HepG2 (cell line): ENCODE measurements around the gene DTX4. TPM values are rescaled to one million over a fixed set of nuclear protein-coding genes. Genes with fewer than 3 reads are reported as not detected.

ENCODE experiments used
- ATAC-seq: fragments of 200-7000 bp; cut with Tn5 transposase; 3 replicates; pipeline ENCODE4 v1.9.1; 2020; ENCODE audit warnings: mild to moderate bottlenecking, moderate library complexity
- BruUV-seq: library from RNA; stranded (reverse); fragments of 400-500 nt; replicated peaks from 2 replicates; lab custom pipeline; 2021; lab: Mats Ljungman, UMichigan
- CTCF ChIA-PET: fragments of 300-600 bp; formaldehyde crosslinking; extraction: SDS; loops from one replicate; lab custom pipeline; 2021; ENCODE audit warnings: low total read pairs, inconsistent platforms, low intra/inter-chr PET ratio; lab: Yijun Ruan, JAX
- POLR2A ChIA-PET: fragments of 350-600 bp; sonication (Branson Sonifier 250); formaldehyde crosslinking; loops from one replicate; lab custom pipeline; 2020; ENCODE audit warnings: antibody characterized with exemption, inconsistent platforms; lab: Yijun Ruan, JAX
- DNase-seq: peaks from one replicate; pipeline ENCODE4 v3.0.0-alpha.2; 2015; ENCODE audit warnings: low spot score
- FAIRE-seq: peaks from 3 replicates; lab custom pipeline; 2011; peaks lifted over from hg19 to GRCh38; lab: Jason Lieb, UNC
- H2AFZ ChIP-seq: one replicate; pipeline ENCODE4 v1.6.1; 2011; ENCODE audit warnings: low read length, inconsistent platforms
- H3K27ac ChIP-seq: fragments of 300-600 bp; 3 replicates; pipeline ENCODE4 v1.8.0; 2011; ENCODE audit warnings: mixed run types, mild to moderate bottlenecking, mixed read lengths, low read length, inconsistent platforms; ENCODE audit not compliant: insufficient read depth; ENCODE audit errors: extremely low read length
- H3K27me3 ChIP-seq, 2 experiments: fragments of 200-600 bp in 1 of 2; 2 replicates in 1 of 2; 3 replicates in 1 of 2; pipeline versions ENCODE4 v1.6.0 to v1.8.0; 2011; ENCODE audit warnings: low read length in 2 of 2, mild to moderate bottlenecking in 2 of 2, moderate library complexity in 2 of 2, inconsistent platforms in 1 of 2; ENCODE audit not compliant: insufficient read depth in 2 of 2, control insufficient read depth in 1 of 2
- H3K36me3 ChIP-seq, 2 experiments: fragments of 200-600 bp in 1 of 2; replicated peaks in 1 of 2; 2 replicates in 1 of 2; 3 replicates in 1 of 2; pipeline versions ENCODE4 v1.5.1 to v1.8.0; 2011; ENCODE audit warnings: low read length in 2 of 2, inconsistent platforms in 1 of 2; ENCODE audit not compliant: insufficient read depth in 2 of 2, control insufficient read depth in 1 of 2
- H3K4me1 ChIP-seq: 2 replicates; pipeline ENCODE4 v1.5.1; 2012; ENCODE audit warnings: low read length, inconsistent platforms; ENCODE audit not compliant: insufficient read depth
- H3K4me2 ChIP-seq: 2 replicates; pipeline ENCODE4 v1.6.0; 2011; ENCODE audit warnings: low read depth, low read length, inconsistent platforms
- H3K4me3 ChIP-seq, 3 experiments: fragments of 200-600 bp in 1 of 3; sonication (generic), shearing (Covaris generic) in 1 of 3; replicated peaks in 1 of 3; 2 replicates each; pipeline ENCODE4 v1.5.1; 2011 to 2016; ENCODE audit warnings: low read length in 3 of 3, inconsistent platforms in 2 of 3, low read depth in 2 of 3, mild to moderate bottlenecking in 2 of 3, control low read depth in 1 of 3, mixed read lengths in 1 of 3; ENCODE audit not compliant: insufficient read depth in 1 of 3
- H3K79me2 ChIP-seq: one replicate; pipeline ENCODE4 v1.6.1; 2011; ENCODE audit warnings: low read length, inconsistent platforms; ENCODE audit not compliant: insufficient read depth
- H3K9ac ChIP-seq: 2 replicates; pipeline ENCODE4 v1.6.0; 2011; ENCODE audit warnings: mild to moderate bottlenecking, low read depth, low read length, inconsistent platforms; ENCODE audit not compliant: insufficient read depth
- H3K9me3 ChIP-seq: 2 replicates; pipeline ENCODE4 v1.5.1; 2012; ENCODE audit warnings: mild to moderate bottlenecking, low read length
- H4K20me1 ChIP-seq: 2 replicates; pipeline ENCODE4 v1.6.0; 2011; ENCODE audit warnings: inconsistent platforms, mild to moderate bottlenecking, low read length, moderate library complexity; ENCODE audit not compliant: insufficient read depth
- ATF1 ChIP-seq: IDR thresholded peaks from 2 replicates; pipeline ENCODE4 v1.6.1; 2016; ENCODE audit warnings: mild to moderate bottlenecking, control low read depth
- ATF7 ChIP-seq, 2 experiments: fragments of 450-650 bp in 1 of 2; sonication (generic) in 1 of 2; formaldehyde crosslinking in 1 of 2; IDR thresholded peaks; 2 replicates each; pipeline versions ENCODE4 v1.4.0 to v1.6.1; 2016 to 2020; ENCODE audit warnings: antibody characterized with exemption in 1 of 2, mild to moderate bottlenecking in 1 of 2, missing genetic modification reagents in 1 of 2
- NCOA1 ChIP-seq: sonication (generic); formaldehyde crosslinking; IDR thresholded peaks from 2 replicates; pipeline ENCODE4 v1.9.0; 2021; ENCODE audit warnings: missing genetic modification reagents
- RELA ChIP-seq: sonication (generic); formaldehyde crosslinking; IDR thresholded peaks from 2 replicates; pipeline ENCODE4 v1.4.0; 2020; ENCODE audit warnings: missing genetic modification reagents
- ZBTB7B ChIP-seq: sonication (generic); formaldehyde crosslinking; IDR thresholded peaks from 2 replicates; pipeline ENCODE4 v1.4.0; 2020; ENCODE audit warnings: missing genetic modification reagents
- ZNF549 ChIP-seq: sonication (generic); formaldehyde crosslinking; IDR thresholded peaks from 2 replicates; pipeline ENCODE4 v1.5.0; 2020; ENCODE audit warnings: missing genetic modification reagents
- ZNF777 ChIP-seq: sonication (generic); formaldehyde crosslinking; IDR thresholded peaks from 2 replicates; pipeline ENCODE4 v1.4.0; 2020; ENCODE audit warnings: missing genetic modification reagents
- WGBS: methylation state at CpG from one replicate; pipeline ENCODE4 v1.1.6; 2017; ENCODE audit warnings: low lambda C conversion rate; 5-methylcytosine and 5-hydroxymethylcytosine counted together
- in situ Hi-C: cut with HindIII; loops from 2 replicates; pipeline ENCODE4 v1.10.0; 2017; ENCODE audit warnings: low pct_unique_long_range_greater_than_20kb; ENCODE audit not compliant: extremely low pct_ligation_motif_present
- intact Hi-C: fragments of 100-400 bp; cut with micrococcal nuclease; formaldehyde crosslinking; loops from one replicate; pipeline ENCODE4 v1.10.0; 2022; ENCODE audit not compliant: unreplicated experiment
- polyA plus RNA-seq, 8 experiments: library from polyadenylated mRNA; depleted of rRNA in 3 of 8; stranded (reverse) in 7 of 8; unstranded in 1 of 8; fragments of >200 nt; fragmentation: Illumina TruSeq in 4 of 8; extraction: Trizol in 4 of 8; gene quantifications; 2 replicates each; pipeline versions ENCODE4 v1.2.1 to v1.2.3, GENCODE V29; 2011 to 2016; ENCODE audit warnings: low read depth in 4 of 8, missing spikeins in 1 of 8, mixed read lengths in 1 of 8; ENCODE audit not compliant: insufficient read depth in 1 of 8
- total RNA-seq, 5 experiments: library from RNA; depleted of rRNA; stranded (reverse); fragments of >200 nt; fragmentation: Illumina TruSeq; extraction: Trizol; gene quantifications; 2 replicates each; pipeline ENCODE4 v1.2.3, GENCODE V29; 2016; ENCODE audit warnings: low read depth in 1 of 5

Gene DTX4
- total and polyA plus RNA-seq, 2 of the 13 experiments (the other 11 are each of a cell fraction or from before 2014, with no cell fraction given), result 0.67 to 5.6 TPM

DNA sequence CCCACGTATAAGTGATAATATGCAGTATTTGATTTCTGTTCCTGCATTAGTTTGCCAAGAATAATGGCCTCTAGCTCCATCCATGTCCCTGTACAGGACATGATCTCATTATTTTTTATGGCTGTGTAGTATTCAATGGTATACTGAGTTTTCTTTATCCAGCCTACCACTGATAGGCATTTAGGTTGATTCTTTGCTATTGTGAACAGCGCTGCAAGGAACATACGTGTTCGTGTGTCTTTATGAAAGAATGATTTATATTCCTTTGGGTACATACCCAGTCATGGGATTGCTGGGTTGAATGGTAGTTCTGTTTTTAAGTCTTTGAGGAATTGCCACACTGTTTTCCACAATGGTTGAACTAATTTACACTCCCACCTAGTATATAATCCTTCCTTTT lies 30.7 kb upstream of the DTX4 start:
- in situ Hi-C loops, result no loop called here
- no peak for ATAC-seq
- ChIA-PET POLR2A (no interaction called here), CTCF (interaction anchor here (2.1 kb wide), 1 partner anchor 17 kb away, joined by 15 read pairs; no protein-coding TSS in a partner anchor)
- TF ChIP-seq ZNF777 (CRISPR knock-in tag), result no peak
- TF ChIP-seq RELA (CRISPR knock-in tag), result no peak
- TF ChIP-seq ATF7 (IDR thresholded peaks at IDR 0.05), result no peak
- TF ChIP-seq ATF7 (CRISPR knock-in tag; IDR thresholded peaks at IDR 0.05), result no peak
- Histone ChIP-seq H2AFZ (no peak overlapping the region), H3K9ac (no peak overlapping the region), H3K9me3 (no peaks in the 10 kb centered on the region), H4K20me1 (no peaks in the 10 kb centered on the region), H3K4me1 (peaks cover 46% of the 10 kb centered on the region), H3K4me3 (no peak overlapping the region), H3K27ac (no peak overlapping the region), H3K79me2 (no peaks in the 10 kb centered on the region), H3K36me3 (no peaks in the 10 kb centered on the region), H3K27me3 (no peaks in the 10 kb centered on the region), H3K4me2 (no peak overlapping the region)
- no peak for FAIRE-seq
- BruUV-seq, result no TSS peak
- 93% methylated on average over 4 of the region's 4 CpGs for WGBS
- DNase-seq, result no peak
- intact Hi-C loops, result loop anchor here (10.0 kb wide), 1 partner anchor 64 kb away; no protein-coding TSS in a partner anchor

DNA sequence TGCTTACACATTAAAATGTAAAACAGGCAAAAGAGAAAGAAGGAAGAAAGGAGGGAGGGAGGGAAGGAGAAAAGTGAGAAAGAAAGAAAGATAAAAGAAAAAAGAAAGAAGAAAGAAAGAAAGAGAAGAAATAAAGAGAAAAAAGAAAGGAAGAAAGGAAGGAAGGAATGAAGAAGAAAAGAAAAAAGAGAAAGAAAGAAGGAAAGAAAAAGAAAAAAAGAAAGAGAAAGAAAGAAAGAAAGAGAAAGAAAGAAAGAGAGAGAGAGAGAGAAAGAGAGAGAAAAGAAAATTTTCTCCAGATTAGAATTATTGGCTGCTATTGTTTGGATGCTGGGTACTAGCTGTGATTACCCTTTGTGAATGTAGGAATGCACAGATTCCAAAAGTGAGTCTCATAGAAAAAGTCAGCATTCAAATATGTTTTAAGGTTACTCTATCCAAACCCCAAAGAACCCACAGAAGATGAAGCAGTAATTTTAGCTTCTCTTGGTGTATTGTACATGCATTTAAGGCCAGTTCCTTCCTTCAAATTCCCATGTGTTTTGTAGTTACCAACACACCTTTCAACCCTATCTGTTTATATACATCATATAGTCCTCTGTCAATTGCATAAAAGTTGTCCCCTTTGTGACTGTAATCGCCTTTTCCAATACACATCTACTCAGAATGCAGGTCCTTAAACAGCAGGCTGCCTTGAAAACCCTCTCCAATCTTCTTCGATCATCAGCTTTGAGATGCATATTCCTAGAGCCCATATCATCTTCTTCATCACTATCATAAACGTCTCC lies 30.1 kb upstream of the DTX4 start:
- no peaks in the 10 kb centered on the region for H3K36me3 ChIP-seq
- H3K4me2 ChIP-seq, result peak overlapping the region; percentile 79
- no peaks in the 10 kb centered on the region for H3K79me2 ChIP-seq
- TF ChIP-seq ATF1 (0 out of 2 replicates have a peak, but pooled peaks have one; percentile 25), NCOA1 (CRISPR knock-in tag) (no peak), ZNF549 (CRISPR knock-in tag) (0 out of 2 replicates have a peak, but pooled peaks have one; percentile 6), ZBTB7B (no peak)
- H4K20me1 ChIP-seq, result no peaks in the 10 kb centered on the region
- ChIA-PET POLR2A (interaction anchor here (0.6 to 1.0 kb wide), 5 partner anchors 16 to 36 kb away, joined by 3 to 10 read pairs (median 4); partner anchors contain the start of genes DTX4 and FAM111B), CTCF (interaction anchor here (2.1 kb wide), 1 partner anchor 17 kb away, joined by 15 read pairs; no protein-coding TSS in a partner anchor)
- peak overlapping the region; percentile 74 for H3K27ac ChIP-seq
- in situ Hi-C loops (no loop called here), intact Hi-C loops (loop anchor here (1.0 to 10.0 kb wide), 2 partner anchors 16 to 63 kb away; no protein-coding TSS in a partner anchor)
- H3K9me3 ChIP-seq, result no peaks in the 10 kb centered on the region
- DNase-seq (no peak), FAIRE-seq (no peak), ATAC-seq (no peak)
- WGBS, result 0% methylated on average over 3 of the region's 3 CpGs
- peak overlapping the region; percentile 79 to 82 (median 81) for H3K4me3 ChIP-seq
- TSS peak; percentile 87 for BruUV-seq
- H3K9ac ChIP-seq, result peak overlapping the region; percentile 58
- no peaks in the 10 kb centered on the region for H3K27me3 ChIP-seq
- peaks cover 46% of the 10 kb centered on the region for H3K4me1 ChIP-seq
- peak overlapping the region; percentile 85 for H2AFZ ChIP-seq
